ENCODE results near the gene EFCAB11. TPM values are rescaled to one million over a fixed set of nuclear protein-coding genes. Genes with fewer than 3 reads are reported as not detected.

The EFCAB11 gene
- total RNA-seq, 1 experiment from 2014 or later = 18.1 TPM

- CTCF ChIA-PET = no interaction called here
- Histone ChIP-seq H3K27ac (ENCODE audit: low read depth, low read length) (no peak overlapping the region), H3K9me3 (ENCODE audit: control insufficient read depth in 1 of 2, insufficient read depth in 1 of 2, low read depth in 1 of 2, low read length in 2 of 2) (no peaks in the 10 kb centered on the region), H2AFZ (ENCODE audit: low read depth, low read length, poor library complexity, severe bottlenecking) (no peak overlapping the region), H4K20me1 (ENCODE audit: insufficient read depth) (no peaks in the 10 kb centered on the region), H3K9ac (ENCODE audit: low read length) (no peak overlapping the region), H3K9me2 (ENCODE audit: insufficient read depth) (no peaks in the 10 kb centered on the region), H3K79me2 (ENCODE audit: insufficient read depth, low read length) (no peaks in the 10 kb centered on the region), H3K36me3 (ENCODE audit: control insufficient read depth in 1 of 2, insufficient read depth in 2 of 2, low read length in 2 of 2) (no peaks in the 10 kb centered on the region), H3K4me3 (replicated peaks in 1 of 2; ENCODE audit: low read depth in 1 of 2, low read length in 2 of 2) (no peak overlapping the region), H3K27me3 (ENCODE audit: insufficient read depth, low read length) (no peaks in the 10 kb centered on the region), H3K4me1 (ENCODE audit: control insufficient read depth in 1 of 2, insufficient read depth in 2 of 2, low read length in 2 of 2) (no peaks in the 10 kb centered on the region), H3K4me2 (ENCODE audit: low read length) (no peak overlapping the region)
- RAD21 ChIA-PET (ENCODE audit: low non-redundant PET in 1 of 2, low total read pairs in 2 of 2, uncharacterized antibody in 2 of 2, unreplicated experiment in 2 of 2) = no interaction called here
- ATAC-seq = no peak
- no TSS peak for BruUV-seq (replicated peaks)
- intact Hi-C loops (cut with micrococcal nuclease) = no loop called here
- DNase-seq (ENCODE audit: low read depth, low spot score) = no peak
- TF ChIP-seq CEBPB (IDR thresholded peaks at IDR 0.05; ENCODE audit: low read depth) = no peak
- TF ChIP-seq EZH2 (IDR thresholded peaks at IDR 0.05) = no peak
- no peak for TF ChIP-seq CBX3 (IDR thresholded peaks at IDR 0.05; ENCODE audit: low read depth)
- TF ChIP-seq TCF7L2 (IDR thresholded peaks at IDR 0.05; ENCODE audit: borderline replicate concordance, extremely low read depth, insufficient read depth, insufficient read length) = no peak
- TF ChIP-seq FOSL1 (IDR thresholded peaks at IDR 0.05; ENCODE audit: low read depth) = no peak
- TF ChIP-seq SP1 (IDR thresholded peaks at IDR 0.05; ENCODE audit: low read depth) = no peak
- TF ChIP-seq ZBTB33 (IDR thresholded peaks at IDR 0.05; ENCODE audit: extremely low read depth, insufficient replicate concordance, low read length) = no peak
- no peak for TF ChIP-seq POLR2AphosphoS5 (IDR thresholded peaks at IDR 0.05; ENCODE audit: low read depth, low read length)
- TF ChIP-seq REST (IDR thresholded peaks at IDR 0.05; ENCODE audit: low read depth) = no peak
- no peak for TF ChIP-seq CTCF (IDR thresholded peaks at IDR 0.05 in 2 of 3, conservative IDR thresholded peaks at IDR 0.05 in 1 of 3; ENCODE audit: borderline replicate concordance in 1 of 3, insufficient read depth in 1 of 3, low read depth in 2 of 3, low read length in 2 of 3)
- TF ChIP-seq RAD21 (IDR thresholded peaks at IDR 0.05; ENCODE audit: low read depth) = no peak
- TF ChIP-seq EZH2phosphoT487 (IDR thresholded peaks at IDR 0.05; ENCODE audit: borderline replicate concordance) = no peak
- no peak for TF ChIP-seq POLR2A (IDR thresholded peaks at IDR 0.05; ENCODE audit: borderline replicate concordance, extremely low read depth, insufficient read depth, insufficient read length)
- TF ChIP-seq ATF3 (IDR thresholded peaks at IDR 0.05) = no peak
- TF ChIP-seq ELF1 (IDR thresholded peaks at IDR 0.05; ENCODE audit: borderline replicate concordance, low read depth) = no peak
- no peak for TF ChIP-seq ZNF274 (IDR thresholded peaks at IDR 0.05; ENCODE audit: low read depth, low read length)
- TF ChIP-seq SIN3A (IDR thresholded peaks at IDR 0.05; ENCODE audit: low read depth) = no peak
- no peak for TF ChIP-seq JUND (IDR thresholded peaks at IDR 0.05)
- TF ChIP-seq ZFX (IDR thresholded peaks at IDR 0.05) = no peak
- TF ChIP-seq EGR1 (IDR thresholded peaks at IDR 0.05; ENCODE audit: low read depth) = no peak
- POLR2A ChIA-PET = no interaction called here
Observed at GRCh38 chr14:89826596-89826995, 127.9 kb downstream of the EFCAB11 start.
